ENCODE data around the gene AOPEP. TPM values are rescaled to one million over a fixed set of nuclear protein-coding genes. Genes with fewer than 3 reads are reported as not detected.

AOPEP gene
- total RNA-seq, 4 donors from 2014 or later: 18.8 to 81.0 (median 32.1) TPM

- TF ChIP-seq, protein P1, sequence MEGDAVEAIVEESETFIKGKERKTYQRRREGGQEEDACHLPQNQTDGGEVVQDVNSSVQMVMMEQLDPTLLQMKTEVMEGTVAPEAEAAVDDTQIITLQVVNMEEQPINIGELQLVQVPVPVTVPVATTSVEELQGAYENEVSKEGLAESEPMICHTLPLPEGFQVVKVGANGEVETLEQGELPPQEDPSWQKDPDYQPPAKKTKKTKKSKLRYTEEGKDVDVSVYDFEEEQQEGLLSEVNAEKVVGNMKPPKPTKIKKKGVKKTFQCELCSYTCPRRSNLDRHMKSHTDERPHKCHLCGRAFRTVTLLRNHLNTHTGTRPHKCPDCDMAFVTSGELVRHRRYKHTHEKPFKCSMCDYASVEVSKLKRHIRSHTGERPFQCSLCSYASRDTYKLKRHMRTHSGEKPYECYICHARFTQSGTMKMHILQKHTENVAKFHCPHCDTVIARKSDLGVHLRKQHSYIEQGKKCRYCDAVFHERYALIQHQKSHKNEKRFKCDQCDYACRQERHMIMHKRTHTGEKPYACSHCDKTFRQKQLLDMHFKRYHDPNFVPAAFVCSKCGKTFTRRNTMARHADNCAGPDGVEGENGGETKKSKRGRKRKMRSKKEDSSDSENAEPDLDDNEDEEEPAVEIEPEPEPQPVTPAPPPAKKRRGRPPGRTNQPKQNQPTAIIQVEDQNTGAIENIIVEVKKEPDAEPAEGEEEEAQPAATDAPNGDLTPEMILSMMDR (IDR thresholded peaks at IDR 0.05; ENCODE audit: low read depth): no peak
Observed at GRCh38 chr9:94909250-94909894, 182.9 kb downstream of the AOPEP start.

- TF ChIP-seq, protein P1 (IDR thresholded peaks at IDR 0.05; ENCODE audit: low read depth): no peak
Observed at GRCh38 chr9:94909965-94910730, 183.6 kb downstream of the AOPEP start.

DNA sequence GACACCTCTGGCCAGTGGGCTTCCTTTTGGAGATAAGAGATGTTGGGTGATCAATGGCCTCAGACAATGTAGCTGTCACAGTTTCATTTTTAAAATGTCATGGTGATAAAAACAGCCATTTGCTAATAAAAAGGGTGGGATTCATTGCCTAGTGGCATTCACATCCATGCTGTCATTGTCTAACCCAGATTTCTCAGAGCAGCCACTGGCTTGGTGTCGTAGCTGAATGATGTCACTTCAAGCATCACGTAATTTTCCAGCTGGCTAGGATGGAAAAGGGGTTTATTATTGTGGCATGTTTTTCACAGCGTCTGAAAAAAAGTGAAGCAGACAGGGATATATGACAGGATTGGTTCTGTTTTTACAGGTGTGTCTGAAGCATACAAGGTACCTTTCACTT lies 184.7 kb downstream of the AOPEP start:
- TF ChIP-seq, protein P1 (IDR thresholded peaks at IDR 0.05; ENCODE audit: low read depth): no peak

GRCh38 chr9:94911986-94912635 lies 185.6 kb downstream of the AOPEP start:
- TF ChIP-seq, protein P1 (IDR thresholded peaks at IDR 0.05; ENCODE audit: low read depth): no peak

GRCh38 chr9:94912700-94913249 lies 186.3 kb downstream of the AOPEP start:
- TF ChIP-seq, protein P1 (IDR thresholded peaks at IDR 0.05; ENCODE audit: low read depth): no peak

GRCh38 chr9:94913550-94913949 lies 187.1 kb downstream of the AOPEP start:
- TF ChIP-seq, protein P1 (IDR thresholded peaks at IDR 0.05; ENCODE audit: low read depth): no peak
